Hematopoietic multipotent progenitor cell treated with erythropoietin and hydrocortisone succinate and interleukin-3 and kit ligand, for 8 days (in vitro differentiated cells): ENCODE data around the gene PSMG1.
"Not testable (repeated sequence)": the region's sequence is repeated elsewhere in the genome, so short reads cannot be mapped to it uniquely, and the experiment has no call there.

ENCODE experiments used
- DNase-seq: peaks from one replicate; pipeline ENCODE4 v3.0.0-alpha.2; 2015

The PSMG1 gene

GRCh38 chr21:39183272-39184049 lies at the start of gene PSMG1:
Gene PSMG1, minus strand, starts transcription at chr21:39183451. Its CDS starts 66 bp downstream, at chr21:39183385.
- peak; percentile 94 for DNase-seq

GRCh38 chr21:39232861-39233291 lies 49.6 kb upstream of the PSMG1 start:
- DNase-seq = no peak

- DNase-seq = no peak
Observed at GRCh38 chr21:39224930-39225329, 41.7 kb upstream of the PSMG1 start.

GRCh38 chr21:39221997-39222486 lies 38.8 kb upstream of the PSMG1 start:
- no peak for DNase-seq

- DNase-seq = no peak
Observed at GRCh38 chr21:39221282-39221996, 38.2 kb upstream of the PSMG1 start.

GRCh38 chr21:39220875-39221274 lies 37.6 kb upstream of the PSMG1 start:
- not testable (repeated sequence) for DNase-seq

- no peak for DNase-seq
Observed at GRCh38 chr21:39220150-39220549, 36.9 kb upstream of the PSMG1 start.

- no peak for DNase-seq
Observed at GRCh38 chr21:39218082-39218409, 34.8 kb upstream of the PSMG1 start.

- no peak for DNase-seq
Observed at GRCh38 chr21:39217356-39218081, 34.3 kb upstream of the PSMG1 start.

GRCh38 chr21:39216290-39216689 lies 33.0 kb upstream of the PSMG1 start:
- no peak for DNase-seq

GRCh38 chr21:39215078-39215477 lies 31.8 kb upstream of the PSMG1 start:
- no peak for DNase-seq

- DNase-seq = no peak
Observed at GRCh38 chr21:39209334-39209688, 26.1 kb upstream of the PSMG1 start.

GRCh38 chr21:39208624-39209333 lies 25.5 kb upstream of the PSMG1 start:
- peak; percentile 66 for DNase-seq

- no peak for DNase-seq
Observed at GRCh38 chr21:39204134-39204533, 20.9 kb upstream of the PSMG1 start.

- no peak for DNase-seq
Observed at GRCh38 chr21:39198800-39199199, 15.5 kb upstream of the PSMG1 start.

- no peak for DNase-seq
Observed at GRCh38 chr21:39197448-39198233, 14.4 kb upstream of the PSMG1 start.

GRCh38 chr21:39196838-39197237 lies 13.6 kb upstream of the PSMG1 start:
- DNase-seq = no peak

- no peak for DNase-seq
Observed at GRCh38 chr21:39196310-39196709, 13.1 kb upstream of the PSMG1 start.

GRCh38 chr21:39193380-39193779 lies 10.1 kb upstream of the PSMG1 start:
- DNase-seq = no peak

- DNase-seq = no peak
Observed at GRCh38 chr21:39189857-39190604, 6.8 kb upstream of the PSMG1 start.

GRCh38 chr21:39188521-39189139 lies 5.4 kb upstream of the PSMG1 start:
- DNase-seq = no peak
